NCI-H774 (cell line): ENCODE data around the gene SMIM8.

Source experiments
- DNase-seq: peaks from one replicate; lab custom pipeline; 2025; lab: John Stamatoyannopoulos, UW

Gene SMIM8

DNA sequence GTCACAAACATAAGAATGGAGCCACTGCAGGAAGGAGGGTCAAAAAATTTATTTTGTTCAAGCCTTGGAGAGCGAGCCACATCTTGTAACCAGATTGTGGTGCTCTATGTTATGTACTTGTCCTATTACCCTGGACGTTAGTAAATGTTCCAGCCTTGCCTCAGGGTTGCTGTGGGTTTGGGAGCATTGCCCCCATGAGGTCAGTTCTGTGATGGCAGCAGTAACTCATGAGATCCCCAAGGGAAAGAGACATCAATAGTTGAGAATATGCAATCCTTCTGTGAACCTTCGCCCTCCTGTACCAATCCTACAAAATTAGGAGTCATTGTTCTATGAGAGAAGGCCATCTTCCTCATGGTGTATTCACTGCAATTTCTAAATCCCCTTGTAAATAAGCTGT, 68.9 kb downstream of the SMIM8 start:
- DNase-seq, result peak; percentile 34
